Caco-2 (cell line): Measurements from ENCODE around the gene KCMF1. TPM values are rescaled to one million over a fixed set of nuclear protein-coding genes. Genes with fewer than 3 reads are reported as not detected.

Experiments
- BruUV-seq: library from RNA; stranded (reverse); fragments of 400-500 nt; replicated peaks from 2 replicates; lab custom pipeline; 2021; lab: Mats Ljungman, UMichigan
- CTCF ChIA-PET: fragments of 300-600 bp; sonication (Branson Sonifier 250); formaldehyde crosslinking; loops from one replicate; lab custom pipeline; 2022; ENCODE audit warnings: antibody characterized with exemption; lab: Charles Lee
- POLR2A ChIA-PET: fragments of 300-600 bp; sonication (Branson Sonifier 250); formaldehyde crosslinking; loops from one replicate; lab custom pipeline; 2022; ENCODE audit warnings: antibody characterized with exemption; lab: Charles Lee
- DNase-seq, 2 experiments: peaks; one replicate each; pipeline versions ENCODE4 v3.0.0 to v3.0.0-alpha.2; 2020 to 2022
- H3K27me3 ChIP-seq: replicated peaks from 2 replicates; pipeline ENCODE4 v1.6.0; 2011; ENCODE audit warnings: low read length; ENCODE audit not compliant: control insufficient read depth, insufficient read depth
- H3K36me3 ChIP-seq: 2 replicates; pipeline ENCODE4 v1.5.1; 2011; ENCODE audit warnings: low read length; ENCODE audit not compliant: control insufficient read depth, insufficient read depth
- H3K4me1 ChIP-seq: fragments of 250-450 bp; sonication (Bioruptor Pico); 2 replicates; pipeline ENCODE4 v1.5.1; 2020; ENCODE audit warnings: mild to moderate bottlenecking
- H3K4me3 ChIP-seq: 2 replicates; pipeline ENCODE4 v1.5.1; 2011; ENCODE audit warnings: low read depth, mild to moderate bottlenecking, control low read depth, low read length
- H3K9me3 ChIP-seq: fragments of 250-450 bp; sonication (Bioruptor Pico); 2 replicates; pipeline ENCODE4 v1.5.1; 2020; ENCODE audit warnings: mild to moderate bottlenecking, moderate library complexity
- H3K27ac Mint-ChIP-seq: one replicate; pipeline ENCODE4 v1.8.0; 2022; ENCODE audit warnings: mixed read lengths; ENCODE audit not compliant: unreplicated experiment
- H3K27me3 Mint-ChIP-seq: one replicate; pipeline ENCODE4 v1.8.0; 2022; ENCODE audit warnings: mixed read lengths; ENCODE audit not compliant: insufficient read depth, unreplicated experiment
- H3K36me3 Mint-ChIP-seq: one replicate; pipeline ENCODE4 v1.8.0; 2022; ENCODE audit warnings: mild to moderate bottlenecking, mixed read lengths; ENCODE audit not compliant: insufficient read depth, unreplicated experiment
- H3K4me1 Mint-ChIP-seq: one replicate; pipeline ENCODE4 v1.8.0; 2022; ENCODE audit warnings: low read depth, mixed read lengths; ENCODE audit not compliant: unreplicated experiment
- H3K4me3 Mint-ChIP-seq: one replicate; pipeline ENCODE4 v1.8.0; 2022; ENCODE audit warnings: mild to moderate bottlenecking, moderate library complexity, mixed read lengths; ENCODE audit not compliant: unreplicated experiment
- H3K9me3 Mint-ChIP-seq: one replicate; pipeline ENCODE4 v1.8.0; 2022; ENCODE audit warnings: mixed read lengths; ENCODE audit not compliant: unreplicated experiment
- intact Hi-C: fragments of 100-400 bp; cut with micrococcal nuclease; formaldehyde crosslinking; loops from one replicate; pipeline ENCODE4 v1.10.0; 2022; ENCODE audit not compliant: unreplicated experiment
- total RNA-seq: library from RNA; stranded (reverse); gene quantifications from 2 replicates; pipeline ENCODE4 v1.2.3, GENCODE V29; 2022
- TF ChIP-seq, protein P1 (sequence below), 2 experiments: fragments of 200-600 bp in 1 of 2; IDR thresholded peaks; 1 replicate in 1 of 2; 2 replicates in 1 of 2; pipeline versions ENCODE4 v1.5.1 to v1.8.0; 2011 to 2022; ENCODE audit warnings: antibody characterized with exemption in 1 of 2, control low read depth in 1 of 2, inconsistent platforms in 1 of 2, low read depth in 1 of 2, low read length in 1 of 2, mild to moderate bottlenecking in 1 of 2, moderate library complexity in 1 of 2; ENCODE audit not compliant: insufficient read depth in 1 of 2, severe bottlenecking in 1 of 2, unreplicated experiment in 1 of 2

KCMF1 gene
- total RNA-seq, 1 experiment from 2014 or later = 81.5 TPM

DNA sequence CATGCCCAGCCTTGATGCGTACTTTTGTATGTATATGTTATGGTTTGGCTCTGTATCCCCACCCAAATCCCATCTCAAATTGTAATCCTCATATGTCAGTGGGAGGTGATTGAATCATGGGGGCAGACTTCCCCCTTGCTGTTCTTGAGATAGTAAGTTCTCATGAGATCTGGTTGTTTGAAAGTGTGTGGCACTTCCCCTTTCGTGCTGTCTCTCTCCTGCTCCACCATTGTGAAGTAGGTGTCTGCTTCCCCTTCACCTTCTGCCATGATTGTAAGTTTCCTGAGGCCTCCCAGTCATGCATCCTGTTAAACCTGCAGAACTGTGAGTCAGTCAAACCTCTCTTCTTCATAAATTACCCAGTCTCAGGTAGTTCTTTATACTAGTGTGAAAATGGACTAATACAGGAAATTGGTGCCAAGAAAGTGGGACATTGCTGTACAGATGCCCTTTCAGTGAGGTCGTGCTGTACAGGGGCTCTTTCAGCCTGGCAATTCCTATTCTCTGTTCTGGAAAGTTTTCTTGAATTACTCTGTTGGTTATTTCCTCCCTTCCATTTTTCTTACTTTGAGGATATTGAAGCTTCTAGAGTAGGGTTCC lies 38.2 kb downstream of the KCMF1 start:
- Mint-ChIP-seq H3K27me3 (no peaks in the 10 kb centered on the region), H3K27ac (no peak overlapping the region), H3K9me3 (peaks cover 8% of the 10 kb centered on the region), H3K36me3 (peaks cover 26% of the 10 kb centered on the region), H3K4me1 (no peaks in the 10 kb centered on the region), H3K4me3 (no peak overlapping the region)
- TF ChIP-seq, protein P1, sequence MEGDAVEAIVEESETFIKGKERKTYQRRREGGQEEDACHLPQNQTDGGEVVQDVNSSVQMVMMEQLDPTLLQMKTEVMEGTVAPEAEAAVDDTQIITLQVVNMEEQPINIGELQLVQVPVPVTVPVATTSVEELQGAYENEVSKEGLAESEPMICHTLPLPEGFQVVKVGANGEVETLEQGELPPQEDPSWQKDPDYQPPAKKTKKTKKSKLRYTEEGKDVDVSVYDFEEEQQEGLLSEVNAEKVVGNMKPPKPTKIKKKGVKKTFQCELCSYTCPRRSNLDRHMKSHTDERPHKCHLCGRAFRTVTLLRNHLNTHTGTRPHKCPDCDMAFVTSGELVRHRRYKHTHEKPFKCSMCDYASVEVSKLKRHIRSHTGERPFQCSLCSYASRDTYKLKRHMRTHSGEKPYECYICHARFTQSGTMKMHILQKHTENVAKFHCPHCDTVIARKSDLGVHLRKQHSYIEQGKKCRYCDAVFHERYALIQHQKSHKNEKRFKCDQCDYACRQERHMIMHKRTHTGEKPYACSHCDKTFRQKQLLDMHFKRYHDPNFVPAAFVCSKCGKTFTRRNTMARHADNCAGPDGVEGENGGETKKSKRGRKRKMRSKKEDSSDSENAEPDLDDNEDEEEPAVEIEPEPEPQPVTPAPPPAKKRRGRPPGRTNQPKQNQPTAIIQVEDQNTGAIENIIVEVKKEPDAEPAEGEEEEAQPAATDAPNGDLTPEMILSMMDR (IDR thresholded peaks at IDR 0.05; ENCODE audit: insufficient read depth in 1 of 2, low read depth in 1 of 2, low read length in 1 of 2, severe bottlenecking in 1 of 2, unreplicated experiment in 1 of 2) = no peak
- BruUV-seq = no TSS peak
- intact Hi-C loops = no loop called here
- no peaks in the 10 kb centered on the region for H3K36me3 ChIP-seq
- H3K27me3 ChIP-seq = no peaks in the 10 kb centered on the region
- H3K9me3 ChIP-seq = no peaks in the 10 kb centered on the region
- no peak overlapping the region for H3K4me3 ChIP-seq
- ChIA-PET POLR2A (interaction anchor here (0.7 kb wide), 1 partner anchor 43 kb away, joined by 4 read pairs; no protein-coding TSS in a partner anchor), CTCF (no interaction called here)
- no peaks in the 10 kb centered on the region for H3K4me1 ChIP-seq
- DNase-seq = no peak

DNA sequence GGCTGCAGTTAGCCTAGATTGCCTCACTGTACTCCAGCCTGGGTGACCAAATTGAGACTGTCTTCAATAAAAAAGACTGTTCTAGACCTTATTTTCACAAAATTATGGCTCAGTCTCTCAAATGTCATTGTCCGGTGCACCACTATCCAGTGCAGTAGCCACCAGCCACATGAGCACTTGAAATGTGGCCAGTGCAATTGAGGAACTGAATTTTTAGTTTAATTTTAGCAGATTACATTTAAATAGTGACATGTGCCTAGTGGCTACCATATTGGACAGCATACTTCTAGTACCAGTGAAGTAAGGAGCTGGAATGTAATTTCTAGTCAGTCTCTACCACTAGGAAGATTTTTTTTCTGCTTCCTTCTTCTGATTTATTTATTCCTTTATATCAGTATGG lies 39.4 kb downstream of the KCMF1 start:
- POLR2A ChIA-PET = no interaction called here

DNA sequence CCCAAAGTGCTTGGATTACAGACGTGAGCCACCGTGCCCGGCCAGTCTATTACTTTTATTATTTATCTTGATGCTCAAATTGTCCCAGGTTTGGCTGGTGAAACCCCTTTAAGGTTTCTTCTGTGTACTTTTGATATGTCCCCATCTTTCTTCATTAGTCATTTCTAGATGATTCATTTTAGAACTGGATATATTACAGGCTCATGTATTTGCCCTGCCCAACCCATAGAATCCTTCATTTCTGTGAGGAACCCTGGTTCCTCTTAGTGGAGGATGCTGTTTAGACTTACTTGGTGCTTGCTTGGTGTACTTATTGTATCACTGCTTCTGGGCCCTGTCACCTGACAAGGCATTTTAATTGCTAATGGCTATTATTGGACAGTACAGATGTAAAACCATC lies 40.1 kb downstream of the KCMF1 start:
- H3K4me3 Mint-ChIP-seq = no peak overlapping the region
- intact Hi-C loops = no loop called here
- POLR2A ChIA-PET = no interaction called here

More for the DNA sequence above, 39.4 kb downstream of the KCMF1 start:
- Mint-ChIP-seq H3K4me3 (no peak overlapping the region), H3K9me3 (peaks cover 8% of the 10 kb centered on the region), H3K36me3 (peaks cover 21% of the 10 kb centered on the region), H3K27me3 (no peaks in the 10 kb centered on the region), H3K4me1 (peaks cover 7% of the 10 kb centered on the region), H3K27ac (no peak overlapping the region)
- H3K27me3 ChIP-seq = no peaks in the 10 kb centered on the region
- TF ChIP-seq, protein P1 (IDR thresholded peaks at IDR 0.05; ENCODE audit: insufficient read depth in 1 of 2, low read depth in 1 of 2, low read length in 1 of 2, severe bottlenecking in 1 of 2, unreplicated experiment in 1 of 2) = no peak
- BruUV-seq = no TSS peak
- no peak overlapping the region for H3K4me3 ChIP-seq
- H3K4me1 ChIP-seq = no peaks in the 10 kb centered on the region
- intact Hi-C loops = no loop called here
- H3K9me3 ChIP-seq = no peaks in the 10 kb centered on the region
- no peaks in the 10 kb centered on the region for H3K36me3 ChIP-seq
- CTCF ChIA-PET = interaction anchor here (0.7 to 1.1 kb wide), 2 partner anchors 39 to 85 kb away, joined by 3 to 6 read pairs; no protein-coding TSS in a partner anchor
- DNase-seq = no peak

More for the DNA sequence above, 40.1 kb downstream of the KCMF1 start:
- H3K4me3 ChIP-seq = no peak overlapping the region
- no peaks in the 10 kb centered on the region for H3K27me3 ChIP-seq
- TF ChIP-seq, protein P1 (IDR thresholded peaks at IDR 0.05; ENCODE audit: insufficient read depth in 1 of 2, low read depth in 1 of 2, low read length in 1 of 2, severe bottlenecking in 1 of 2, unreplicated experiment in 1 of 2) = no peak
- Mint-ChIP-seq H3K27me3 (no peaks in the 10 kb centered on the region), H3K36me3 (peaks cover 21% of the 10 kb centered on the region), H3K27ac (no peak overlapping the region), H3K4me1 (peaks cover 11% of the 10 kb centered on the region), H3K9me3 (peaks cover 8% of the 10 kb centered on the region)
- H3K36me3 ChIP-seq = no peaks in the 10 kb centered on the region
- no peaks in the 10 kb centered on the region for H3K4me1 ChIP-seq
- CTCF ChIA-PET = interaction anchor here (0.7 to 1.1 kb wide), 2 partner anchors 38 to 86 kb away, joined by 3 to 6 read pairs; no protein-coding TSS in a partner anchor
- no TSS peak for BruUV-seq
- no peak for DNase-seq
- H3K9me3 ChIP-seq = no peaks in the 10 kb centered on the region
